A673 (cell line): ENCODE measurements around the gene F2RL2.

Experiments
- CTCF ChIP-seq: fragments of 300-800, 200-600 bp; sonication (generic); conservative IDR thresholded peaks from 2 replicates; pipeline ENCODE4 v1.5.1; 2017; ENCODE audit warnings: low read depth, mild to moderate bottlenecking, antibody characterized with exemption, low read length, moderate library complexity, mixed read lengths
- EZH2 ChIP-seq: fragments of 200-600 bp; sonication (generic); IDR thresholded peaks from 2 replicates; pipeline ENCODE4 v1.6.1; 2017; ENCODE audit warnings: borderline replicate concordance, low read depth, mild to moderate bottlenecking, mixed read lengths, antibody characterized with exemption, low read length; ENCODE audit not compliant: poor library complexity, severe bottlenecking

- TF ChIP-seq CTCF = no peak
- no peak for TF ChIP-seq EZH2
Observed at GRCh38 chr5:76616206-76616605, 7.0 kb downstream of the F2RL2 start.
